ENCODE data around the gene ITCH.
"Not testable (repeated sequence)": the region's sequence is repeated elsewhere in the genome, so short reads cannot be mapped to it uniquely, and the experiment has no call there.

The ITCH gene

DNA sequence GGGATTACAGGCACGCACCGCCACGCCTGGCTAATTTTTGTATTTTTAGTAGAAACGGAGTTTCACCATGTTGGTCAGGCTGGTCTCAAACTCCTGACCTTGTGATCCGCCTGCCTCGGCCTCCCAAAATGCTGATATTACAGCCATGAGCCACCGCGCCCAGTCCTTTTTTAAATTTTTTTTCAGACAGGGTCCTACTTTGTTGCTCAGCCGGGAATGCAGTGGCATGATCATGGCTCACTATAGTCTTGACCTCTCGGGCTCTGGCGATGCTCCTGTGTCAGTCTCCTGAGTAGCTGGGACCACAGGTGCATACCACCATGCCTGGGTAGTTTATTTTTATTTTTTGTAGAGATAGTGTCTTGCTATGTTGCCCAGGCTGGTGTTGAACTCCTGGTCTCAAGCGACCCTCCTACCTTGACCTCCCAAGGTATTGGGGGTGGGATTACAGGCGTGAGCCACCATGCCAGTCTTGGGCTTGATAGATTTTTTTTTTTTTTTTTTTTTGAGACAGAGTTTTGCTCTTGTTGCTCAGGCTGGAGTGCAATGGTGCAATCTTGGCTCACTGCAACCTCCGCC, 19.9 kb downstream of the ITCH start:
- DNase-seq: not testable (repeated sequence)

GRCh38 chr20:34385464-34385863, 22.4 kb downstream of the ITCH start:
- no peak for DNase-seq

DNA sequence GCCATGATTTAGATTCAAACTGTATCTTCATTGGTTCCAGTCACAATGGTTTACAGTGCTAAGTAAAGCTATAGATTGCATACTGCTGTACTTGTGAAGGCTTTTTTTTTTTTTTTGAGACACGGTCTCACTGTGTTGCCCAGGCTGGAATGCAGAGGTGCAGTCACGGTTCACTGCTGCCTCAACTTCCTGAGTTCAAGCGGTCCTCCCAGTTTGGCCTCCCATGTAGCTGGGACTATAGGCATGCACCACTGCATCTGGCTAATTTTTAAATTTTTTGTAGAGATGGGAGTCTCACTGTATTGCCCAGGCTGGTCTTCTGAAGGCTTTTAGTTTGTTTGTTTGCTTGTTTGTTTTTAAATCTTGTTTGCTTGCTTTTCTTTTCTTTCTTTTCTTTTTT, 24.9 kb downstream of the ITCH start:
- no peak for DNase-seq

- DNase-seq: no peak
Observed at GRCh38 chr20:34388678-34389077, 25.6 kb downstream of the ITCH start.

DNA sequence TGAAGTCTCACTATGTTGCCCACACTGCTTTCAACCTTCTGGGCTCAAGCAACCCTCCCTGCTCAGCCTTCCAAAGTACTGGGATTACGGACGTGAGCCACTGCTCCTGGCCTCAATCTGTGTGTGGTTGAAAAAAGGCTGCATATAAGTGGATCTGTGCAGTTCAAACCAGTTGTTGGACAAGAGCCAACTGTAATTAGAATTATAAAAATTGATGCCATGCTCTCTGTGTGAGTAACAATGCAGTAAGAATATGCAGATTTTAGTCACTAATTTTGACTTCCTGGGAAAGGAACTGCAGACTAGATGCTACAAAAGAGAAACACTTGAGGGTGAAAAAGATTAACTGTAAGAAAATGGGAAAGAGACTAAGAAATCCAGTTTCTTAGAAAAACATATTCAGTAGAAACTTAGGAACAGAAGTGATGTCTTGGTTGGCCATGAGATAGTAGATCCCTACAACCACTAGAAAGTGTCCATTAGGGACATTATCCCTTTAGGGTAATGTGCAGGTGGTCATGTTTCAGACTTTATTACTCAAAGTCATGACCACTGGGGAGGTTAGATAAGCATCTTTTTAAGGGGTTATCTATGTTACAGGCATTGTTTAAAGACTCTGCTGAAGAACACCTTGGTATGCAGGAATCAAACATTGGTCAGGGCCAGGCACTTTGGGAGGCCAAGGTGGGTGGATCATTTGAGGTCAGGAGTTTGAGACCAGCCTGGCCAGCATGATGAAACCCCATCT, 26.3 kb downstream of the ITCH start:
- DNase-seq: peak in 1 of 2 experiments; percentile 79

DNA sequence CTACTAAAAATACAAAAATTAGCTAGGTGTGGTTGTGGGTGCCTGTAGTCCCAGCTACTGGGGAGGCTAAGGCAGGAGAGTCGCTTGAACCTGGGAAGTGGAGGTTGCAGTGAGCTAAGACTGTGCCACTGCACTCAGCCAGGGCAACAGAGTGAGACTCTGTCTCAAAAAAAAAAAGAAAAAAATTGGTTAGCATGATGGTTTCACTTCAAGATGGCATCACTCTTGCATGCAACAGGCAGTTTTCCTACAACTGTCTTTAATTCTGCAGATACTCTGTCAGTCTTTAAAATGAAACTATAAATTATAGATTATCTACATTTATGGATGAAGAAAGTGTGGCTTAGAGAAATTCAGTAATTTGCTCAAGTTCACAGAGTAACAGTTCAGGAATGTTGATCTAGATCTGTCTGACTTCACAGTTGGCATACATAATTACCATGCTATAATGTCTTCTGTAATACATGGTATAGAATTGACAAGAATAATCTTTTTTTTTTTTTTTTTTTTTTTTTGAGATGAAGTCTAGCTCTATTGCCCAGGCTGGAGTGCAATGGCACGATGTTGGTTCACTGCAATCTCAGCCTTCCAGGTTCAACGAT, 27.0 kb downstream of the ITCH start:
- no peak for DNase-seq

DNA sequence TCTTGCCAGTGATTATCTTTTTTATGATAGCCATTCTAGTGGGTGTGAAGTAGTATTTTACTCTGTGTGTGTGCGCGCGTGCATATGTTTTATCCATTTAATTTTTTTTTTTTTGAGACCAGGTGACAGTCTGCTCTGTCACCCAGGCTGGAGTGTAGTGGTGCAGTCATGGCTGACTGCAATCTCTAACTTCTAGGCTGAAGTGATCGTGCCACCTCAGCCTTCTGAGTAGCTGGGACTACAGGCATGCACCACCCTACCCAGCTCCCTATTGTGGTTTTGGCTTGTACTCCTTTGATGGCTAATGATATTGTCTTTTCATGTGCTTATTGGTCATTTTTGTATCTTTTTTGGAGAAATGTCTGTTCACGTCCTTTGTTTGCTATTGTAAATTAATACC, 33.3 kb downstream of the ITCH start:
- no peak for DNase-seq

GRCh38 chr20:34397096-34397495, 34.0 kb downstream of the ITCH start:
- no peak for DNase-seq

GRCh38 chr20:34400776-34401175, 37.7 kb downstream of the ITCH start:
- peak; percentile 58 to 87 for DNase-seq

GRCh38 chr20:34401741-34402455, 38.8 kb downstream of the ITCH start:
- no peak for DNase-seq

DNA sequence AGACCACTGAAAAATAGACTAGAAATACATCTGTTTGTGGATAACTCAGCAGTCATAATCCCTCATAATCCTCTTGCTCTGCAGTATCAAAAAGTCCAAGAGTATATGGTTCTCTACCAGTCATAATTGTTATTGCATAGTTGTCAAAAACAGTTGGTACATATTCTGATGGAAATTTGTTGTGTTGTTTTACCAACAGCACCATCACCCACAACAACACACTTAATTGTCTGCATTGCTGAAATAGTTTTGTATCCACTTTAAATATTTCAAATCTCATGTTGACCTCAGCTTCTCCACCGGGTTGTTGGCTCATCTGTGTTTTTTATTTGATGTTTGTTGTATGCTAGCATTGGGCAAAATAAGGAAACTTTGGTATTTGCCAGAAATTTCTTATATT, 39.4 kb downstream of the ITCH start:
- DNase-seq: peak in 1 of 2 experiments; percentile 78

- no peak for DNase-seq
Observed at GRCh38 chr20:34403063-34403827, 40.2 kb downstream of the ITCH start.

GRCh38 chr20:34403908-34404307, 40.8 kb downstream of the ITCH start:
- no peak for DNase-seq

GRCh38 chr20:34404803-34405202, 41.7 kb downstream of the ITCH start:
- DNase-seq: no peak

DNA sequence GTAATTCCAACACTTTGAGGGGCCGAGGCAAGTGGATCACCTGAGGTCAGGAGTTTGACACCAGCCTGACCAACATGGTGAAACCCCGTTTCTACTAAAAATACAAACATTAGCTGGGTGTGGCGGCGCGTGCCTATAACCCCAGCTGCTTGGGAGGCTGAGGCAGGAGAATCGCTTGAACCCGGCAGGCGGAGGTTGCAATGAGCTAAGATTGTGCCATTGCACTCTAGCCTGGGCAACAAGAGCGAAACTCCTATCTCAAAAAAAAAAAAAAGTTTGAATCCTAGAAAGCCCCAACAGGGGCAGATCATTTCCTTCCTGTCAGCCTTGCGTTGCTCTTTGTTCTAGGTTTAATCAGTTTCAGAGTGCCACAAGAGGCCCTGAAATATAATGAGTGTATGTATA, 42.2 kb downstream of the ITCH start:
- not testable (repeated sequence) for DNase-seq

DNA sequence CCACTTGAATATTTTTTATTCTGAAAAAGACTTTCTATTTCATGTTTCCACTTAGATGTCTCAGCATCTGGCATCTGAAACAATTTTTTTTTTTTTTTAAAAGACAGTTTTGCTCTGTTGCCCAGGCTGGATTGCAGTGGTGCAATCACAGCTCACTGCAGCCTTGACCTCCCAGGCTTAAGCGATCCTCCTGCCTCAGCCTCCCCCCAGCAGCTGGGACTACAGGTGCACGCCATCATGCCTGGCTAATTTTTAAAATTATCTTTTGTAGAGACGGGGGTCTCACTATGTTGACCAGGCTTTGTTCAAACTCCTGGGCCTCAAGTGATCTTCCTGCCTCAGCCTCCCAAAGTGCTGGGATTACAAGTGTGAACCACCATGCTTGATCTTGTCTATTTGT, 42.9 kb downstream of the ITCH start:
- DNase-seq: not testable (repeated sequence)

DNA sequence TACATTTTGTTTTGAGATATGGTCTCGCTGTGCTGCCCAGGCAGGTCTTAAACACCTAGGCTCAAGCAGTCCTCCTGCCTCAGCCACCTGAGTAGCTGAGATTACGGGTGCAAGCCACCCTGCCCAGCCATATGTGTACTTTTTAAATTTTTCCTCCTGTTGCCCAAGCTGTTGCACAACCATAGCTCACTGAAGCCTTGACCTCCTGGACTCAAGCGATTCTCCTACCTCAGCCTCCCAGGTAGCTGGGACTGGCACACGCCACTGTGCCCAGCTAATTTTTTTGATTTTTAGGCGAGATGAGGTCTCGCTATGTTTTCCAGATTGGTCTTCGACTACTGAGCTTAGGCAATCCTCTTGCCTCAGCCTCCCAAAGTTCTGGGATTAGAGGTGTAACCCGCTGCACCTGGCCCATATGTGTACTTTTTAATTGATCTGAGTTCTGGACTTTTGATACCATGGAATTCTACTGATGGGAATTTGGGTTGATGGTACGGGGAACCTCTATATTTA, 44.9 kb downstream of the ITCH start:
- no peak for DNase-seq

DNA sequence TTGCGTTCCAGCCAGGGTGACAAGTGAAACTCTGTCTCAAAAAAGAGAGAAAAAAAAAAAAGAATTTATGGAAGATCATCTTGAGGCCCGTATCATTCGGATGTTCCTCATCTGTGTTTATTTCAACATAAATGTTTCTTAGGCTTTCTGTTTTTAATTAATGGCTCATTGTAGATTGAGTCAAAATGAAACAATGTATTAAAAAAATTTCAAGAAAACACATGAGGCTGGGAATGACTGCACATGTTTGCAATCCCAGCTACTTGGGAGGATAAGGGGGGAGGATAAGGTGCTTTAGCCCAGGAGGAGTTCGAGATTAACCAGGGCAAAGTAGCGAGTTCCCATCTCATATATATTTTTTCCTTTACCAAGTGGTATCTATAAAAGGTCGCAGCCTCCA, 47.3 kb downstream of the ITCH start:
- DNase-seq: no peak

- DNase-seq: no peak
Observed at GRCh38 chr20:34412453-34412852, 49.4 kb downstream of the ITCH start.

GRCh38 chr20:34414525-34414924, 51.5 kb downstream of the ITCH start:
- not testable (repeated sequence) for DNase-seq

GRCh38 chr20:34415079-34415478, 52.0 kb downstream of the ITCH start:
- no peak for DNase-seq

GRCh38 chr20:34420146-34420545, 57.1 kb downstream of the ITCH start:
- DNase-seq: no peak

- no peak for DNase-seq
Observed at GRCh38 chr20:34420975-34421374, 57.9 kb downstream of the ITCH start.

All from SW 1271 (cell line).